ENCODE results near the gene DPY30. TPM values are rescaled to one million over a fixed set of nuclear protein-coding genes. Genes with fewer than 3 reads are reported as not detected.

DPY30 gene
- total RNA-seq, 1 donor from 2014 or later: 60.3 TPM

- no peaks in the 10 kb centered on the region for H3K27me3 ChIP-seq (ENCODE audit: control insufficient read depth, insufficient read depth, low read length)
- no peaks in the 10 kb centered on the region for H3K36me3 ChIP-seq (ENCODE audit: control insufficient read depth, insufficient read depth, low read length)
- FAIRE-seq: no peak
- no peak for DNase-seq (ENCODE audit: low read depth)
- no peak overlapping the region for H3K4me3 ChIP-seq (ENCODE audit: low read depth, low read length)
- no peak for TF ChIP-seq CTCF (IDR thresholded peaks at IDR 0.05; ENCODE audit: insufficient read depth, low read length, severe bottlenecking)
Observed at GRCh38 chr2:31996571-31997150, 42.9 kb downstream of the DPY30 start.

GRCh38 chr2:31992934-31993333, 46.7 kb downstream of the DPY30 start:
- H3K4me3 ChIP-seq (ENCODE audit: low read depth, low read length): no peak overlapping the region
- no peak for TF ChIP-seq CTCF (IDR thresholded peaks at IDR 0.05; ENCODE audit: insufficient read depth, low read length, severe bottlenecking)
- H3K36me3 ChIP-seq (ENCODE audit: control insufficient read depth, insufficient read depth, low read length): no peaks in the 10 kb centered on the region
- DNase-seq (ENCODE audit: low read depth): no peak
- H3K27me3 ChIP-seq (ENCODE audit: control insufficient read depth, insufficient read depth, low read length): no peaks in the 10 kb centered on the region
- no peak for FAIRE-seq

- DNase-seq (ENCODE audit: low read depth) (no peak), FAIRE-seq (no peak)
- Histone ChIP-seq H3K27me3 (ENCODE audit: control insufficient read depth, insufficient read depth, low read length) (no peaks in the 10 kb centered on the region), H3K4me3 (ENCODE audit: low read depth, low read length) (no peak overlapping the region), H3K36me3 (ENCODE audit: control insufficient read depth, insufficient read depth, low read length) (no peaks in the 10 kb centered on the region)
- no peak for TF ChIP-seq CTCF (IDR thresholded peaks at IDR 0.05; ENCODE audit: insufficient read depth, low read length, severe bottlenecking)
Observed at GRCh38 chr2:31992025-31992579, 47.5 kb downstream of the DPY30 start.

- no peak overlapping the region for H3K4me3 ChIP-seq (ENCODE audit: low read depth, low read length)
- H3K27me3 ChIP-seq (ENCODE audit: control insufficient read depth, insufficient read depth, low read length): no peaks in the 10 kb centered on the region
- no peak for DNase-seq (ENCODE audit: low read depth)
- TF ChIP-seq CTCF (IDR thresholded peaks at IDR 0.05; ENCODE audit: insufficient read depth, low read length, severe bottlenecking): no peak
- FAIRE-seq: no peak
- no peaks in the 10 kb centered on the region for H3K36me3 ChIP-seq (ENCODE audit: control insufficient read depth, insufficient read depth, low read length)
Observed at GRCh38 chr2:31989946-31990345, 49.7 kb downstream of the DPY30 start.

- H3K36me3 ChIP-seq (ENCODE audit: control insufficient read depth, insufficient read depth, low read length): no peaks in the 10 kb centered on the region
- DNase-seq (ENCODE audit: low read depth) (peak; percentile 89), FAIRE-seq (no peak)
- H3K4me3 ChIP-seq (ENCODE audit: low read depth, low read length): no peak overlapping the region
- TF ChIP-seq CTCF (IDR thresholded peaks at IDR 0.05; ENCODE audit: insufficient read depth, low read length, severe bottlenecking): no peak
- no peaks in the 10 kb centered on the region for H3K27me3 ChIP-seq (ENCODE audit: control insufficient read depth, insufficient read depth, low read length)
Observed at GRCh38 chr2:31987454-31988220, 52.0 kb downstream of the DPY30 start.

Data from bronchial epithelial cell (primary cell).